H1 (cell line): ENCODE measurements around the gene ARHGEF28. TPM values are rescaled to one million over a fixed set of nuclear protein-coding genes. Genes with fewer than 3 reads are reported as not detected.

Experiments used
- CTCF ChIA-PET: fragments of 300-600 bp; sonication (Branson Sonifier 250); formaldehyde crosslinking; loops from one replicate; lab custom pipeline; 2021; ENCODE audit not compliant: partially characterized antibody; lab: Charles Lee
- POLR2A ChIA-PET: fragments of 300-600 bp; sonication (Branson Sonifier 250); formaldehyde crosslinking; loops from one replicate; lab custom pipeline; 2021; ENCODE audit warnings: inconsistent platforms; ENCODE audit not compliant: partially characterized antibody; lab: Charles Lee
- DNase-seq, 2 experiments: peaks; one replicate each; pipeline versions ENCODE4 v3.0.0 to v3.0.0-alpha.2; 2010 to 2022; ENCODE audit warnings: low spot score in 2 of 2, low read depth in 1 of 2, mixed read lengths in 1 of 2
- FAIRE-seq: peaks from 2 replicates; lab custom pipeline; 2011; peaks lifted over from hg19 to GRCh38; lab: Jason Lieb, UNC
- H2AFZ ChIP-seq: 2 replicates; pipeline ENCODE4 v1.8.1; 2012; ENCODE audit warnings: low read length, inconsistent platforms
- H2AK5ac ChIP-seq: 2 replicates; pipeline ENCODE4 v1.6.1; 2013; ENCODE audit warnings: low read depth, low read length
- H2BK120ac ChIP-seq: replicated peaks from 2 replicates; pipeline ENCODE3; 2013; ENCODE audit warnings: low read depth, low read length, inconsistent platforms
- H2BK12ac ChIP-seq: 2 replicates; pipeline ENCODE4 v1.6.1; 2013; ENCODE audit warnings: low read depth, low read length
- H2BK15ac ChIP-seq: 2 replicates; pipeline ENCODE4 v1.6.1; 2013; ENCODE audit warnings: low read length
- H2BK20ac ChIP-seq: 2 replicates; pipeline ENCODE4 v1.6.1; 2013; ENCODE audit warnings: low read length
- H2BK5ac ChIP-seq: 2 replicates; pipeline ENCODE4 v1.6.1; 2013; ENCODE audit warnings: low read depth, low read length
- H3K14ac ChIP-seq: 2 replicates; pipeline ENCODE4 v1.6.1; 2013; ENCODE audit warnings: inconsistent platforms; ENCODE audit not compliant: insufficient read length
- H3K18ac ChIP-seq: 2 replicates; pipeline ENCODE4 v1.6.1; 2013; ENCODE audit warnings: low read length; ENCODE audit errors: extremely low read depth
- H3K23ac ChIP-seq: 2 replicates; pipeline ENCODE4 v1.6.1; 2013; ENCODE audit warnings: inconsistent platforms; ENCODE audit not compliant: insufficient read length
- H3K23me2 ChIP-seq: 2 replicates; pipeline ENCODE4 v1.6.1; 2013; ENCODE audit warnings: low read depth, low read length
- H3K27ac ChIP-seq: 2 replicates; pipeline ENCODE4 v1.6.1; 2011; ENCODE audit warnings: low read depth, low read length, inconsistent platforms
- H3K27me3 ChIP-seq, 4 experiments: replicated peaks in 1 of 4; 1 replicate in 1 of 4; 2 replicates in 3 of 4; pipeline versions ENCODE4 v1.6.1 to v1.8.1; 2011 to 2013; ENCODE audit warnings: low read length in 3 of 4, mild to moderate bottlenecking in 3 of 4, inconsistent platforms in 2 of 4, mixed read lengths in 2 of 4, moderate library complexity in 1 of 4; ENCODE audit not compliant: control insufficient read depth in 3 of 4, insufficient read depth in 3 of 4; ENCODE audit errors: extremely low read depth in 1 of 4
- H3K36me3 ChIP-seq, 4 experiments: 2 replicates each; pipeline versions ENCODE4 v1.6.1 to v1.8.1; 2011 to 2013; ENCODE audit warnings: mild to moderate bottlenecking in 4 of 4, low read length in 3 of 4, moderate library complexity in 2 of 4, control low read depth in 1 of 4, inconsistent platforms in 1 of 4; ENCODE audit not compliant: insufficient read depth in 4 of 4, control insufficient read depth in 2 of 4
- H3K4ac ChIP-seq: replicated peaks from 2 replicates; pipeline ENCODE3; 2013; ENCODE audit warnings: low read length, low read depth, mixed read lengths, inconsistent platforms; ENCODE audit not compliant: insufficient read length
- H3K4me1 ChIP-seq, 4 experiments: replicated peaks in 1 of 4; 1 replicate in 1 of 4; 2 replicates in 3 of 4; pipeline versions ENCODE4 v1.6.1 to v1.8.1; 2011 to 2013; ENCODE audit warnings: low read length in 3 of 4, inconsistent platforms in 2 of 4, mixed read lengths in 1 of 4; ENCODE audit not compliant: insufficient read depth in 4 of 4, control insufficient read depth in 3 of 4
- H3K4me2 ChIP-seq, 2 experiments: 2 replicates each; pipeline versions ENCODE4 v1.6.1 to v1.8.1; 2011 to 2013; ENCODE audit warnings: low read depth in 2 of 2, low read length in 2 of 2, control low read depth in 1 of 2, inconsistent platforms in 1 of 2, mild to moderate bottlenecking in 1 of 2; ENCODE audit not compliant: insufficient read depth in 1 of 2
- H3K4me3 ChIP-seq, 4 experiments: fragments of 200-600, 300-600 bp in 1 of 4; sonication (generic), shearing (Covaris generic), sonication (Bioruptor Twin) in 1 of 4; 2 replicates each; pipeline versions ENCODE4 v1.5.1 to v1.8.1; 2011 to 2016; ENCODE audit warnings: low read length in 4 of 4, low read depth in 3 of 4, control low read depth in 2 of 4, inconsistent platforms in 2 of 4, mild to moderate bottlenecking in 2 of 4, mixed read lengths in 1 of 4, moderate library complexity in 1 of 4; ENCODE audit not compliant: insufficient read depth in 2 of 4; ENCODE audit errors: extremely low read depth in 1 of 4
- H3K56ac ChIP-seq: replicated peaks from 2 replicates; pipeline ENCODE3; 2013; ENCODE audit warnings: low read depth, mild to moderate bottlenecking, mixed read lengths, low read length, inconsistent platforms; ENCODE audit not compliant: insufficient read length
- H3K79me1 ChIP-seq: 2 replicates; pipeline ENCODE4 v1.6.1; 2013; ENCODE audit warnings: low read depth, low read length, control low read depth
- H3K79me2 ChIP-seq, 2 experiments: 2 replicates each; pipeline versions ENCODE4 v1.6.1 to v1.8.1; 2012 to 2013; ENCODE audit warnings: low read length in 2 of 2, mild to moderate bottlenecking in 2 of 2, inconsistent platforms in 1 of 2; ENCODE audit not compliant: insufficient read depth in 2 of 2, control insufficient read depth in 1 of 2
- H3K9ac ChIP-seq, 4 experiments: replicated peaks in 1 of 4; 1 replicate in 1 of 4; 2 replicates in 3 of 4; pipeline versions ENCODE4 v1.6.1 to v1.8.1; 2011 to 2013; ENCODE audit warnings: low read depth in 3 of 4, low read length in 3 of 4, control low read depth in 2 of 4, mild to moderate bottlenecking in 2 of 4, moderate library complexity in 2 of 4, inconsistent platforms in 1 of 4; ENCODE audit errors: extremely low read depth in 1 of 4
- H3K9me3 ChIP-seq, 2 experiments: 2 replicates each; pipeline versions ENCODE4 v1.6.1 to v1.8.1; 2012 to 2013; ENCODE audit warnings: mild to moderate bottlenecking in 2 of 2, moderate library complexity in 2 of 2, control low read depth in 1 of 2, inconsistent platforms in 1 of 2, low read depth in 1 of 2, low read length in 1 of 2, mixed read lengths in 1 of 2; ENCODE audit not compliant: insufficient read depth in 2 of 2
- H4K20me1 ChIP-seq, 2 experiments: replicated peaks in 1 of 2; 2 replicates each; pipeline versions ENCODE3 to v1.8.1; 2011 to 2013; ENCODE audit warnings: inconsistent platforms in 2 of 2, low read length in 2 of 2, mild to moderate bottlenecking in 1 of 2; ENCODE audit not compliant: insufficient read depth in 2 of 2, control insufficient read depth in 1 of 2
- H4K5ac ChIP-seq: 2 replicates; pipeline ENCODE4 v1.6.1; 2013; ENCODE audit warnings: low read length, low read depth, mixed read lengths, inconsistent platforms; ENCODE audit not compliant: insufficient read length
- H4K8ac ChIP-seq: 2 replicates; pipeline ENCODE4 v1.8.0; 2013; ENCODE audit warnings: mild to moderate bottlenecking, moderate library complexity, low read length, inconsistent platforms; ENCODE audit not compliant: insufficient read depth; ENCODE audit errors: extremely low read depth
- H4K91ac ChIP-seq: replicated peaks from 2 replicates; pipeline ENCODE3; 2013; ENCODE audit warnings: low read length, mixed read lengths, inconsistent platforms; ENCODE audit not compliant: insufficient read length
- ASH2L ChIP-seq: fragments of 200-600, 300-600 bp; sonication (generic); IDR thresholded peaks from one replicate; pipeline ENCODE4 v1.7.1; 2017; ENCODE audit warnings: low read length
- CBX5 ChIP-seq: fragments of 300-800, 300-1000 bp; sonication (generic); IDR thresholded peaks from 2 replicates; pipeline ENCODE4 v1.7.1; 2016; ENCODE audit warnings: antibody characterized with exemption, low read length, low read depth
- CTCF ChIP-seq, 3 experiments: IDR thresholded peaks; 1 replicate in 2 of 3; 2 replicates in 1 of 3; pipeline versions ENCODE4 v1.5.1 to v1.6.1; 2011; ENCODE audit warnings: low read length in 3 of 3, mild to moderate bottlenecking in 3 of 3, inconsistent platforms in 2 of 3, low read depth in 1 of 3, moderate library complexity in 1 of 3; ENCODE audit not compliant: insufficient read depth in 1 of 3; ENCODE audit errors: control extremely low read depth in 1 of 3
- GTF2F1 ChIP-seq: IDR thresholded peaks from 2 replicates; pipeline ENCODE4 v1.6.1; 2012; ENCODE audit warnings: low read depth, low read length, improper control_type of control experiment, borderline replicate concordance
- MAX ChIP-seq: IDR thresholded peaks from 2 replicates; pipeline ENCODE4 v1.6.1; 2012; ENCODE audit warnings: inconsistent platforms
- NANOG ChIP-seq: IDR thresholded peaks from 2 replicates; pipeline ENCODE4 v1.6.1; 2011; ENCODE audit warnings: low read length, low read depth, mild to moderate bottlenecking, inconsistent platforms; ENCODE audit not compliant: insufficient read depth, poor library complexity, severe bottlenecking
- RBBP5 ChIP-seq: IDR thresholded peaks from 2 replicates; pipeline ENCODE4 v1.7.1; 2012; ENCODE audit warnings: low read depth, mild to moderate bottlenecking, inconsistent platforms, low read length, moderate library complexity, borderline replicate concordance
- RXRA ChIP-seq: IDR thresholded peaks from 2 replicates; pipeline ENCODE4 v1.6.1; 2011; ENCODE audit warnings: low read depth, mild to moderate bottlenecking, low read length, moderate library complexity; ENCODE audit not compliant: insufficient read depth
- SAP30 ChIP-seq: fragments of 300-600 bp; sonication (generic); IDR thresholded peaks from 2 replicates; pipeline ENCODE4 v1.7.1; 2012; ENCODE audit warnings: low read length, moderate library complexity, mild to moderate bottlenecking, inconsistent platforms; ENCODE audit not compliant: insufficient read depth, insufficient replicate concordance
- SUZ12 ChIP-seq: fragments of 200-600 bp; sonication (generic); IDR thresholded peaks from 2 replicates; pipeline ENCODE4 v1.6.1; 2012; ENCODE audit warnings: mild to moderate bottlenecking, inconsistent platforms, low read length, moderate library complexity, mixed read lengths
- WGBS, 2 experiments: shearing (Covaris generic) in 1 of 2; methylation state at CpG; one replicate each; pipeline versions ENCODE4 v1.1.6 to v1.1.7; 2013 to 2015; ENCODE audit warnings: low lambda C conversion rate in 2 of 2, mixed read lengths in 2 of 2, inconsistent platforms in 1 of 2, low coverage in 1 of 2, missing lambda C conversion rate in 1 of 2; ENCODE audit not compliant: insufficient replicate concordance in 2 of 2, insufficient coverage in 1 of 2, insufficient read length in 1 of 2; ENCODE audit errors: extremely low coverage in 1 of 2, missing lambda C conversion rate in 1 of 2; 5-methylcytosine and 5-hydroxymethylcytosine counted together
- polyA plus RNA-seq, 7 experiments: library from polyadenylated mRNA; depleted of rRNA in 3 of 7; stranded (reverse) in 5 of 7; unstranded in 2 of 7; fragments of >200 nt in 5 of 7; fragments of 200-250 nt in 2 of 7; gene quantifications; 1 replicate in 5 of 7; 2 replicates in 1 of 7; 4 replicates in 1 of 7; pipeline versions ENCODE4 v1.2.1 to v1.2.3, GENCODE V29; 2011 to 2013; ENCODE audit warnings: missing spikeins in 2 of 7, mixed read lengths in 2 of 7
- total RNA-seq: library from RNA; stranded (reverse); fragmentation: NEBNext Ultra II Directional; extraction: Animal tissue kit (Norgen Biotek cat#: 25700); gene quantifications from 2 replicates; pipeline ENCODE4 v1.2.1, GENCODE V29; 2021

The ARHGEF28 gene
- total and polyA plus RNA-seq, 2 of the 8 experiments (the other 6 are each of a cell fraction or from before 2014, with no cell fraction given): 0.33 to 1.0 TPM

GRCh38 chr5:73612799-73613198 is 13.2 kb upstream of the ARHGEF28 start:
- no peaks in the 10 kb centered on the region for H3K79me2 ChIP-seq
- H2BK20ac ChIP-seq: no peak overlapping the region
- H2BK12ac ChIP-seq: no peak overlapping the region
- no peak overlapping the region for H3K27ac ChIP-seq
- no peaks in the 10 kb centered on the region for H3K23me2 ChIP-seq
- no peak overlapping the region for H3K4ac ChIP-seq
- no peak overlapping the region for H2BK5ac ChIP-seq
- no peak overlapping the region for H4K5ac ChIP-seq
- H3K79me1 ChIP-seq: no peaks in the 10 kb centered on the region
- H4K8ac ChIP-seq: no peak overlapping the region
- H3K56ac ChIP-seq: no peak overlapping the region
- no peak overlapping the region for H3K4me3 ChIP-seq
- no peak overlapping the region for H2BK120ac ChIP-seq
- H3K18ac ChIP-seq: no peak overlapping the region
- no peak overlapping the region for H2AK5ac ChIP-seq
- H3K4me2 ChIP-seq: no peak overlapping the region
- CTCF ChIA-PET: interaction anchor here (1.3 to 1.5 kb wide), 2 partner anchors 13 to 81 kb away, joined by 3 to 5 read pairs; no protein-coding TSS in a partner anchor
- H3K4me1 ChIP-seq: 0 out of 7 replicates have a peak, but pooled peaks cover 0 to 3% (median 0%) of the 10 kb centered on the region in 4 experiments
- no peak overlapping the region for H4K91ac ChIP-seq
- H3K36me3 ChIP-seq: no peaks in the 10 kb centered on the region
- no peak for FAIRE-seq
- no peak for TF ChIP-seq SAP30
- no peak for TF ChIP-seq ASH2L
- TF ChIP-seq CBX5: no peak
- no peak for TF ChIP-seq RBBP5
- no peak for TF ChIP-seq CTCF (IDR thresholded peaks at IDR 0.05; ENCODE audit: control extremely low read depth in 1 of 3, insufficient read depth in 1 of 3, low read depth in 1 of 3, low read length in 3 of 3)
- TF ChIP-seq GTF2F1: no peak
- TF ChIP-seq RXRA: no peak
- no peak for TF ChIP-seq NANOG
- no peak for TF ChIP-seq SUZ12
- no peak for TF ChIP-seq MAX
- TF ChIP-seq, all 59 proteins: peak for 0
- Histone ChIP-seq H3K9me3 (no peaks in the 10 kb centered on the region), H3K14ac (no peak overlapping the region), H4K20me1 (no peaks in the 10 kb centered on the region), H3K23ac (no peak overlapping the region), H3K27me3 (no peaks in the 10 kb centered on the region), H3K9ac (no peak overlapping the region), H2BK15ac (no peak overlapping the region), H2AFZ (no peak overlapping the region)
- WGBS, 2 experiments: 94% methylated on average over 3 of the region's 3 CpGs; no CpG with 5 or more reads in 1 of the 2 experiments
- DNase-seq: no peak
- POLR2A ChIA-PET: no interaction called here
